ENCODE results near the gene SEPTIN11.
A peak's percentile ranks its signal among the peaks of the same experiment; 100 is the strongest.

SEPTIN11 gene

GRCh38 chr4:76981644-76982043 is 32.1 kb downstream of the SEPTIN11 start:
- DNase-seq, result no peak

DNA sequence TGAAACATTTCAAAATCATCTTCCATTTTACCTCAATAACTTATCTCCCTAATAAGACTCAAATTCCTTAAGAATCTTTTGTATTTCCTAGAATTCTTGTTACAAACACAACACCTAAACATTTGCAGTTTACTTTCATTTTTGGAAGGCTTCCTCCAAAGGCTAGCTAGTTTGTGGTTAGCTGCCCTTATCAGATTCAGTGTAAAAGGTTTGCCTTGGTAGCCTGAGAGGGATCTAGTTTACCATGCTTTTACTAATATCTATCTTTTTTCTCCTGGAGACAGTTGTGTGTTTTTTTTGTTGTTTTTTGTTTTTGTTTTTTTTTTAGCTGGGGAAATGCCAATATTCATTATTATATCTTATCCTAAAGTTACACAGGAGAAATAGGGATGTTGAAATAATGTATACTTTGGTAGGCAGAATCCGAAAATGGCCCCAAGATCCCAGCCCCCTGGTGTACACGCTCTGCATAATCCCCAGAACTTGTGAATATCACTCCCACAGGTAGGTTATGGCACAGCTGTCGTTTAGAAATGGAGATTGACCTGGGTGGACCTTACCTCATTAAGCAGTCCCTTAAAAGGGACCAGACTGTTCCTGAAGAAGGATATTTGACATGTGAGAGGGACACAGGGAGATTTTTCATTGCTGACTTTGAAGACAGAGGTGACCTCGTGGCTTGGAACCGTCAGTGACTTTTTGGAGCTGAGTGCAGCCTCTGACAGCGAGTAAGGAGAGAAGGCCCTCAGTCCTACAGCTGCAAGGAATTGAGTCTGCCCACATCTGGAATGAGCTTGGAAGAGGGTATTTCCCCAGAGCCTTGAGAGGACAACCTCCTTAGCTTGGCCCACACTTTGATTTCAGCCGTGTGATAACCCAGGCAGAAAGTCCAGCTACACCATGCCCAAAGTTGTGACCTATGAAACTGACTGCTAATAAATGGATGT is 33.4 kb downstream of the SEPTIN11 start:
- DNase-seq, result no peak

DNA sequence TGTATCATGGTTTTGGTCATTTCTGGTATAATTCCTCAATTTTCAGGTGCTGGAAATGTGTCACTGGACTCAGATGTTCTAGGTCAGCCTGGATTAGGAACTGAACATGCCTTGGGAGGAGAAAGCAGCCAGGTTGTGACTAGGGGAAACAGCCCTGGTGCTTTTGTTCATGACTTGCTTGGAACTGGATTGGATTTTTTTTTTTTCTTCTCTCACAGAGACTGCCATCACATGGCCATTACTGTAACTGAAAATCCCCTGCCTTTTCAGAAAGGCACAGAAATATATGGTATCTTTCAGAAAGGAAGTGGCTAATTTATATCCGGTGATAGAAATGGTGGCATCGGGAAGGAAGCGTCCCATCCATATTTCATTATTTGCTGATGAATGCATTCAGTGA is 34.6 kb downstream of the SEPTIN11 start:
- DNase-seq, result no peak

DNA sequence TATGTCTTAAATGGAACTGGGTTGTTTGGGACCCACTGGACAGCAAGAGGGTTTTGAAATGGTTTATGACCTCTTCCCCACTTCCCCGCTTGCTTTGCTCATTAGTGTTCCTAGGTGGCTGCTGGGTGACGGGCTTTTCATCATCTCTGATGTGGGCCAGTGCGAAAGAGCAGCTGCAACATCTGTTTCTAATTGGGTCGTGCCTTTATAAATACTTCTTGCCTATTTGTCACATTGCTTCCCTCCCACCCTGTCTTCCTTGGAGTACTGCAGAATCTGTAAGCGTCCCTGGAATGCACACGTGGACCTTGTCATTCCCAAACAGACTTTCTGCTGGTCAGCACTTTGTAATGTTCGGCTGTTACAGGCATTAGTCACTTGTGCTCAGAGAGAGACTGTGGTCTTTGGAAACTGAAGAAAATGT is 35.2 kb downstream of the SEPTIN11 start:
- peak; percentile 88 for DNase-seq

- DNase-seq, result peak; percentile 88
Observed at GRCh38 chr4:76987153-76987591, 37.6 kb downstream of the SEPTIN11 start.

DNA sequence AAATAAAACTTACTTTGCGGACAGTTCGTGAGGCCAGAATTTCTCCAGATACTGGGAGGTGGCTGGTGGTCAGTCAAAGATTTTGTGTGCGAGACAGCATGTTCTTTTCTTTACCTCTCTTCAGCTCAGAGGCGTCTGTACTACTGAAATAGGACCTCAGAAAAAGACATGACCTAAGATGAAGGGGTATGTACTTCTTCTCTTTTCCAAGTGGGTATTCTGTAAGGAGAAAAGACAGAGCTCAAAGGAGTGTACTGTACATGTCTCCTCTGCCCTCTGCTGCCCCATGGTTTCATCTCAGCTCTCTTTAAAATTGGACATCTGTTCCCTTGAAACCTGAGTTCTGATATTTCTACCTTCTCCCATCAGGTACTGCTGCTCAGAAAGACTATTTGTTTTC is 38.1 kb downstream of the SEPTIN11 start:
- no peak for DNase-seq

- DNase-seq, result no peak
Observed at GRCh38 chr4:76989391-76990061, 40.0 kb downstream of the SEPTIN11 start.

GRCh38 chr4:76990288-76991080 is 40.9 kb downstream of the SEPTIN11 start:
- DNase-seq, result no peak

DNA sequence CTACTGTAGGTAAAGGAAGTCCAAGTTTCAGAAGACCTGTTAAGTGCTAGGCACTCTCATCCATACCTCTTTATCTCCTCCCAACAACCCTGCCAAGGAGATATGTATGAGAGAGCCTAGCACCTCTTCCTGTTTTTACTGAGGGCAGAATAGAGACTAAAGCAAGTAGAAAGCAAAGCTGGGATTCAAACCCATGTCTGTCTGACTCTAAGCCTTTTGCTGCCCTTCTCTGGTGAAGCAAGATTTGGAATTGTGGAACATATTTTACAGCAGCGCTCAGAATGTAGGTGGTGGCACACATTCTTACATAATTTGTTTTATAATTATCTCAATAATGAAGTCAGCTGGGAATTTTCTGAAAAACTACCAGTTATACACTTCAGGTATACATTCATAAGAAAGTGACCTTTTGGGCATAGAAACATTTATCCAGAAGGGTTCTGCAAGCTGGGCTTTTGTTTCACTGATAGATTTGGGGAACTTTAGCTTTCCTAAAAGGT is 41.7 kb downstream of the SEPTIN11 start:
- DNase-seq, result no peak

GRCh38 chr4:76993787-76994641 is 44.5 kb downstream of the SEPTIN11 start:
- DNase-seq, result peak; percentile 54

DNA sequence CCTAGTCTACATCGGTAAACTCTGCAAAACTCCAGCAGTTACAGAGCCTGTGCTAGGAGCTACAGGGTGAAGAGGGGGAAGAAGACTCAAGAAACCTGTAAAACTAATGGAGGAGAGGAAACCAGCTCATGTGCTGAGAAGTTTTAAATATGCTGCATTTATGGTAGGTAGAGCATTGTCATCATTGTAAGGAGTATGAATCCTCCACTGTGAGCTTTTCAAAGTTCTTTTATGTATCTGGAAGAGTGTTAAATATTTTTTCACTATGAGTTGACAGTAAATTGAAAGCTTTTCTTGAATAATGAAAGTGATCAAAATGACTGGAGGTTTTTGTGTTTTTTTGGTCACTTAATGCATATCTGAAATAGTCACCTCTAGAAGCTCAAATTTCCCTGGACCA is 46.2 kb downstream of the SEPTIN11 start:
- no peak for DNase-seq

GRCh38 chr4:76996445-76996844 is 46.9 kb downstream of the SEPTIN11 start:
- DNase-seq, result no peak

GRCh38 chr4:76997077-76997476 is 47.5 kb downstream of the SEPTIN11 start:
- DNase-seq, result no peak

GRCh38 chr4:76997532-76997931 is 48.0 kb downstream of the SEPTIN11 start:
- no peak for DNase-seq

- DNase-seq, result no peak
Observed at GRCh38 chr4:76998251-76998901, 48.8 kb downstream of the SEPTIN11 start.
